Fibroblast of gingiva (primary cell): ENCODE data around the gene FZD4.
A peak's percentile ranks its signal among the peaks of the same experiment; 100 is the strongest.
"Not testable (repeated sequence)": the region's sequence is repeated elsewhere in the genome, so short reads cannot be mapped to it uniquely, and the experiment has no call there.

Experiments
- DNase-seq: peaks from one replicate; pipeline ENCODE4 v3.0.0-alpha.2; 2011; ENCODE audit warnings: low read depth

The FZD4 gene

DNA sequence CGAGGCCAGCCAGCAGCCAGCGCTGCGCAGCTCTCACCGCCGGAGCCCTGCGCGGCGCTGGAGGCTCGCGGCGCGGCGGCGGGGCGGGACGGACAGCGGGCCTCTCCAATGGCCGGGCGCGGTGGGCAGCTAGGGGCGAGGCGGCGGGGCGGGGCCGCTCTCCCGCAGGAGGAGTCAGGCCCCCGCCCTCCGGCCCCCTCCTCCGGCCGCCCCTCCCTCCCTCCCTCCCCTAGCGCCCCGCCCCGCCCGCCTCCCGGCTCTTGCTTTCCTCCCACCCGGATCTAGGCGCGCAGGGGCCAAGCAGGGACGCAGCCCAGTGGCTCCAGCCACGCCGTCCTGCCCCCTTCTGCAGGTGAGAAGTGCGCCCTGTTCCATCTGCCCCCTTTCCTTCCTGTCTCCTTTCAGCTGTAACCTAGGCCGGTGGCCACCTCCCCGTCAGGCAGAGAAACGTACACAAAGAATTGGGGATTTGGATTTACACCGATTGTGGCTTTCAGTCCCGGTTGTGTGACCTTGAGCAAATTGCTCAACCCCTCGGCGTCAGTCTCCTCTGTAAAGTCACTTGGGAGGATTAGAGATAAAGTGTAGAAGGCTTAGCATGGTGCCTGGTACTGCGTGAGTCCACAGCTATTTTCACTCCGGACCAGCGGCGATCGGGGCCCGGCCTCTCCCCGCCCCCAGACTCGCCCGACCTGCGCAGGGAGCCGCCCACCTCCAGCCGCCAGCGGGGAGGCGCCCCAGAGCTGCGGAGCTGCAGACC is at the start of gene FZD4:
Gene FZD4 (minus strand): TSS at position 35 of the 760 bp plus-strand sequence. CDS start 310 bp downstream, outside the sequence.
- DNase-seq = peak; percentile 89

- not testable (repeated sequence) for DNase-seq
These were observed 49.1 kb upstream of the FZD4 start for GRCh38 chr11:87004281-87004680.

DNA sequence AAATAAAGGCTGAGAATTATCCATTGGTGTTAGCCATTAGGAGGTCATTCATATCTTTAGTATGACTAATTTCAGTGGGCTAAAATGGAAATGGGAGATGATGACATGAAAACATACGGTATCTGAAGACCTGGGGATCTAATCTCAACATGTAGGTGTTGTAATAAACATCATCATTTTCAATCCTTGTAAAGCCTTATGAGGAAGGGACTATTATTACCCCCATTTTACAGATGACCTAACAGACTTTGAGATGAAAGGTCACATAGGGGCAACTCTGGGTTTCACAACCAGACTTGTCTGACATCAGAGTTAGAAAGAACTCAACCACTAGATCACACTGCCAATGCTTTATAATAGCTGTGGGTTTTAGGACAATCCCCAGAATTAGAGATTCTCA is 47.7 kb upstream of the FZD4 start:
- no peak for DNase-seq

- DNase-seq = no peak
These were observed 44.9 kb upstream of the FZD4 start for GRCh38 chr11:86999859-87000753.

GRCh38 chr11:86999388-86999787 is 44.2 kb upstream of the FZD4 start:
- DNase-seq = no peak

DNA sequence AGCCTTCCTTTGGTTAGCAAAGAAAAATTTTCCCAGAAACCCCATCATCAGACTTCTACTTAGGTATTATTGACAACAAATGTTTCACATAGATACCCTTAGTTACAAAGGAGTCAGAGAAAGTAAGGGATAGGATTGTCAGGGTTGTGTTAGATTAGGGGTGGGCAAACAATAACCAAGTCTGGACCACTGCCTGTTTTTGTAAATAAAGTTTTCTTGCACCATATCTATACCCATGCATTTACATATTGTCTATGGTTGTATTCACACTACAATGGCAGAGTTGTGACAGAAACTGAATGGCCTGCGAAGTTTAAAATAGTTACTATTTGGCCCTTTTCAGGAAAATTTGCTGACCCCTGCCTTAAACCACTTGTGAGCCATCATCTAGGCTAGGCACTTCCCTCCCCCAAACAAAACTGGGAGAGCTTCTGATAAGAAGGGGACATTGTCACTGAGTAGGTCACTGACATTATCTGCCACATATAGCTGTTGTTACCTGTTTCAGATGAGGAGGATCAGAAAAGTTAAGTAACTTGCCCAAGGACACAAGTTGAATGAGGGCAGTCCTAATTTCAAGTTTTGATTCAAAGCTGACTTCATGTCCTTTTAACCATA is 41.9 kb upstream of the FZD4 start:
- DNase-seq = no peak

- no peak for DNase-seq
These were observed 37.8 kb upstream of the FZD4 start for GRCh38 chr11:86993031-86993430.

GRCh38 chr11:86992340-86992739 is 37.1 kb upstream of the FZD4 start:
- DNase-seq = not testable (repeated sequence)

GRCh38 chr11:86991341-86991740 is 36.1 kb upstream of the FZD4 start:
- no peak for DNase-seq

DNA sequence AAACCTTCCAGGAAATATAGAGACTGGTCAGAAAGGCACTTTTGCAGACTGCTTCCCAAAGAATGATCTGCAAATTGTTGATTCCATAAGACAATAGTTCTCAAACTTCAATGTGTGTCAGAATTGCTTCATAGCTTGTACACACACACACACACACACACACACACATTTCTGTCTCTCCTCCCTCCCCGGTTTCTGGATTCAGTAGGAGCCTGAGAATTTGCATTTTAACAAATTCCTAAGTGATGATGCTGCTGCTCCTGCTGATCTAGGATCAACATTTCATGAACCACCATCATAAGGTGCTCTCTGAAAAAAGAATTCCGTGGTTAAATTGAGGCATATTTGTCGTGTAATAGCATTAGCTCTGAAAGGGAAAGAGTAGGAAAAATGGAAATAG is 35.3 kb upstream of the FZD4 start:
- DNase-seq = peak; percentile 51

DNA sequence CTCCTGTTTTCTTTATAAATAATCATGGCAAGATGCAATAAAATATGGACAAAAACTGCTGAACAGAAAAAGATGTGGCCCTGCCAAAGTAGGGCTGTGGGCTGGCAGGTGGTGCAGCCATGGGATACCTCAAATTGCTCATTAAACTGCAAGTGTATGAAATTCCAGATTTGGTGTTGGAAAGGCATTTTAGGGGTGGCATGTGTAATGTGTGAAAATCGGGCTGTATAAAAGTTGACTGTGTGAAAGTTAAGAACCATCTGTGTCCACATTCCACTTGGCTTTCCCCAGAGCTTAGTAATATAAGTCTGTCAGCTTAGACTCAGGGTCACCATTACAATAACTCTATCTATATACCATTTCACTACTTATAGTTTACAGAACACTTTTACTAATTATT is 34.8 kb upstream of the FZD4 start:
- DNase-seq = no peak

- DNase-seq = no peak
These were observed 33.2 kb upstream of the FZD4 start for GRCh38 chr11:86988351-86988881.

GRCh38 chr11:86987679-86988078 is 32.5 kb upstream of the FZD4 start:
- DNase-seq = no peak

GRCh38 chr11:86984701-86985100 is 29.5 kb upstream of the FZD4 start:
- DNase-seq = no peak

DNA sequence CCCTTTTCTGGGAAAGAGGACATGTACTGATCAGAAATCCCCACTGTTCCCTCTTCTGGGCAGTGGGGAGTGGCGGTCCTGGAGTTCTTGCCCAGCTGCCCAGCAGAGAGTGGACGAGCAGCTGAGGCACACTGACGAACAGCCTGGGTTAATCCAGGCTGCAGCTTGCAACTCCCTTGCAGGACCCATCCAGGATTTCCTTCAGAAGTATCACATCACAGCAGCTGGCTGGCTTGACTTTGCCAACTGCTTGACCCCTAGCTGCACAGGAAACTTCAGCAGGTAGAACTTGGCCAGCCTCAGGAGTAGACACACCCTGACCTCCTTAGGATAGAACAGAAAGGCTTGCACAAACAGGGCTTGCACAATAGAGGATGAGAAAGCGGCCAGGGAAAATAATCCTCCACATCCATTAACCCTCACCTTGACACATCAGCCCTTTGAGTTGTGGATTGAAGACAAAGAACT is 27.9 kb upstream of the FZD4 start:
- no peak for DNase-seq

DNA sequence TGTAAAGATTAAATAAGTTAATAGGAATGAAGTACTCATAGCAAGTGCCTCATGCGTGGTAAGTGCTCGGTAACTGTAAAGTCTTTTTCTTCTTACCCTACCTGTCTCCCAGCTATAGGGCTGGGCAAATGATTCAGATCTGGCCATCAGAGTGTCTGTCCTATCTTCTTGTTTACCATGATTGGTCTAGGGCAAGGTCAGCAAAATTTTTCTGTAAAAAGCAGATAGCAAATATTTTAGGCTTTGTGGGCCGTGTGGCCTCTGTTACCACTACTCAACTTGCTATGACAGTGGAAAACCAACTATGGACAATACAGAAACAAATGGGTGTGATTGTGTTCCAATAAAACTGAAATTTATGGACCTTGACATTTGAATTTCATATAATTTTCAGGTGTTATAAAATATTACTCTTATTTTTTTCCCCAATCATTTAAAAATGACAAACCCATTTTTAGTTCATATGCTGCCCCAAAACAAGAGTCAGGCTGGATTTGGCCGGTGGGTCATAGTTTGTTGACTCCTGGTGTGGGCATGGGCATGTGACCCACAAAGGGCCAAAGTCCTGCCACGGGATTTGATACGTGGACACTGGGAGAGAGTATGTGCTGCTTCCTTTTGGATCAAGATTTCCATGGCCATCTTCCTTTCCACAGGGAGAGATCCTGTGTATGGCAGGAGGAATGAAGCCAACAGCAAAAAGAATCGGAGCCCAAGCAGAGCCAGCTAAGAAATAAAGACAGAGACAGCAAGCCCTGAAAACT is 26.8 kb upstream of the FZD4 start:
- no peak for DNase-seq

GRCh38 chr11:86980086-86980796 is 25.0 kb upstream of the FZD4 start:
- no peak for DNase-seq

DNA sequence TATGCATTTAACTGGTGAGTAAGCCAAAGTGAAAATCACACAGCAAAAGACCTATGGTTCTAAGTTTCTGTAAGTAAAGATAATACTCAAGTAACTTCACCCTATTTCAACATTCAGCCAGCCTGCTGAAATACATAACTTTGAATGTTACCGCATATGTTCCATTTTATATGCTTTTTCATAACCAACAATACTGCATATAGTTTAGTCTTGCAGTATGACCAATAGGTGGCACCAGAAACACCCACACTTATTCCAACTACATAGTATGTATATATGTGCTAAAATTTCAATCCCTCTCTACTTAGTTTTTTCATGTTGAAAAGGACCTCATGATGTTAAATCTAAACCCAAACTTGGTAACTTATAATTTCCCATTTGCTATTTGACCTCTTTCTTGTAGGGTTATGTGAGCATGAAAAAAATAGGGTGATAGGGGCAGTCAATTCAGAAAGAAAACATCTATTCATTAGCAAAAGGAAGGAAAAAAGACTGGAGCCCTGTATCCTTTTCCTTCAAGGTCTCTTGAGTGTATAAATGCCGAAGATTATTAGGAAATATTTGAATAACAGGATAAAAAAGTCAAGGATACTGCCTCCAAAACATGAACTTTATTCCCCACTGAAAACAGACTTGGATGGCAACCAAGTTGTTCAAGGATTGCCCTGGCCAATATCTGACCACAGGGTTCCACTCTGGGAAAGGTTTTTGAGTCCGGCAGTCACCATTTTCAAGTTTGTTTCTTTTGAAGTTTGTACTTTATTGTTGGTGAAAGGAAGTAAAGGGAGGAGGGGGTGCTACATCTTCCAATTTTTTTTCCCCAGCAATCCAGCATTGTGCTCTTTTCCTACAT is 23.8 kb upstream of the FZD4 start:
- peak; percentile 40 for DNase-seq

GRCh38 chr11:86978247-86978646 is 23.1 kb upstream of the FZD4 start:
- DNase-seq = peak; percentile 62
